Suppressor macrophage treated with lipopolysaccharide for 4 hours (primary cell): ENCODE measurements around the gene NUP153.
A peak's percentile ranks its signal among the peaks of the same experiment; 100 is the strongest.
"Not testable (repeated sequence)": the region's sequence is repeated elsewhere in the genome, so short reads cannot be mapped to it uniquely, and the experiment has no call there.

Source experiments
- DNase-seq: peaks from one replicate; pipeline ENCODE4 v3.0.0-alpha.2; 2020

The NUP153 gene

DNA sequence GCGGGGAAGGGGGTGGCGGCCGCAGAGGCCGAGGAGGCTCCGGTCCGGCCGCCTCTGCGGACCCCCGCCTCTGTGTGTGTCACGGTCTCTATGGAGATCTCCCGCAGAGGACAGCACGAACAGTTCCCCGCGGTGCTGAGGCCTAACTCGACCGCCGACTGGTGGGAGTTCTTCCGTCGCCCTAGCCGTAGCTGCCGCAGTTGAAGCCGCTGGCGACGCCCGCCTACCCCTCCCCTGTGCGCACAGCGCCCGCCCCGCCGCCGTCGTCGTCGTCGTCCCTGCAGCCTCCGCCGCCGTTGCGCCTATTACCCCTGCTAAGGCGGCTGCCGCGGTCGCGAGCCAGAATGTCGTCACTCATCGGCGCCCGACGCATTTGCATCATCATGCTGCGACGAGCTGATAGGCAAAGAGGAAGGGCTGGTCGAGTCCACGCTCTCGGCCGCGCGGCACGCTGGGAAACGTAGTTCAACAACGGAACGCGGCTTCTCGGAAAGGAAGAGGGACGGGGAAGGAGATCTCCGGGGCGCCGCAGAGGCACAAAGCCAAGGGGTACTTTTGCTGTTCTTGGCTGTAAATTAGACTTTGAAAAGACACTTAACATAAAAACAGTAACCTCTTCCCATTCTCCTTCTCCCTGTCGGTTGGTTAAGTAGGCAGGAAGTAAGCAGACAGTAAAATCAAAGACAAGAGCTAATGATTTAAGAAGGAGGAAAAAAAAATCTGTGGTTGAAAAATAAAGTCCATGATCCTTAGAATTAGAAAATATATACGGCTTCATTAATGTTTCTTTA, at the start of gene NUP153:
TSS of gene NUP153 (minus strand) at position 346 of the 791 bp plus-strand sequence. CDS start 538 bp downstream, outside the sequence.
- DNase-seq, result peak; percentile 99

DNA sequence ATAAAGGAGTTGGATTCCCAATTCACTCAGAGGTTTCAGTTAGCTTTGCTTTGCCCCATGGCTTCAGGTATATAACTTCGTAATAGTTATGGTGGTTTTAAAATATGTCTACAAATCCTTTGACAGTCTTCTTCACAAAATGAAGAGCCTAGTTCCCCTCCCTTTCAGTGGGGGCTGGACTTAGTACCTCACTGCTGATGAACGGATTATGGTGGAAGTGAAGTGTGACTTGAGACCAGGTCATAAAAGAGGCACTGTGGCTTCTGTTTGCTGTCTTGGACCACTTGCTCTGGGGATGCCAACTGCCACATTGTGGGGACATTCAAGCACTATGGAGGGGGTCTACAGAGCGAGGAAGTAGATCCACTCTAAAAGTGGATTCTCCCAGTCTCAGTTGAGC, 47.5 kb upstream of the NUP153 start:
- no peak for DNase-seq

DNA sequence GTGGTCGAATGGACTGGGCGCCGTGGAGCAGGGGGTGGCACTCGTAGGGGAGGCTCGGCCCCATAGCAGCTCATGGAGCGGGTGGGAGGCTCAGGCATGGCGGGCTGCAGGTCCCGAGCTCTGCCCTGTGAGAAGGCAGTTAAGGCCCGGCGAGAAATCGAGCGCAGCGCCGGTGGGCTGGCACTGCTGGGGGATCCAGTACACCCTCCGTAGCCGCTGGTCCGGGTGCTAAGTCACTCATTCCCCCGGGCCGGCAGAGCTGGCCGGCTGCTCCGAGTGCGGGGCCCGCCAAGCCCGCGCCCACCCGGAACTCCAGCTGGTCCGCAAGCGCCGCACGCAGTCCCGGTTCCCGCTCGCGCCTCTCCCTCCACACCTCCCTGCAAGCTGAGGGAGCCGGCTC, 38.6 kb upstream of the NUP153 start:
- DNase-seq, result not testable (repeated sequence)

DNA sequence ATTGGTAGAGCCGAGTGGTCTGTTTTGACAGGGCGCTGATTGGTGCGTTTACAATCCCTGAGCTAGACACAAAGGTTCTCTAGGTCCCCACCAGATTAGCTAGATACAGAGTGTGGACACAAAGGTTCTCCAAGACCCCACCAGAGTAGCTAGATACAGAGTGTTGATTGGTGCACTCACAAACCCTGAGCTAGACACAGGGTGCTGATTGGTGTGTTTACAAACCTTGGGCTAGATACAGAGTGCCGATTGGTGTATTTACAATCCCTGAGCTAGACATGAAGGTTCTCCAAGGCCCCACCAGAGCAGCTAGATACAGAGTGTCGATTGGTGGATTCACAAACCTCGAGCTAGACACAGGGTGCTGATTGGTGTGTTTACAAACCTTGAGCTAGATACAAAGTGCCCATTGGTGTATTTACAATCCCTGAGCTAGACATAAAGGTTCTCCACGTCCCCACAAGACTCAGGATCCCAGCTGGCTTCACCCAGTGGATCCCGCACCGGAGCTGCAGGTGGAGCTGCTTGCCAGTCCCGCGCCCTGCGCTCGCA, 38.1 kb upstream of the NUP153 start:
- DNase-seq, result not testable (repeated sequence)

DNA sequence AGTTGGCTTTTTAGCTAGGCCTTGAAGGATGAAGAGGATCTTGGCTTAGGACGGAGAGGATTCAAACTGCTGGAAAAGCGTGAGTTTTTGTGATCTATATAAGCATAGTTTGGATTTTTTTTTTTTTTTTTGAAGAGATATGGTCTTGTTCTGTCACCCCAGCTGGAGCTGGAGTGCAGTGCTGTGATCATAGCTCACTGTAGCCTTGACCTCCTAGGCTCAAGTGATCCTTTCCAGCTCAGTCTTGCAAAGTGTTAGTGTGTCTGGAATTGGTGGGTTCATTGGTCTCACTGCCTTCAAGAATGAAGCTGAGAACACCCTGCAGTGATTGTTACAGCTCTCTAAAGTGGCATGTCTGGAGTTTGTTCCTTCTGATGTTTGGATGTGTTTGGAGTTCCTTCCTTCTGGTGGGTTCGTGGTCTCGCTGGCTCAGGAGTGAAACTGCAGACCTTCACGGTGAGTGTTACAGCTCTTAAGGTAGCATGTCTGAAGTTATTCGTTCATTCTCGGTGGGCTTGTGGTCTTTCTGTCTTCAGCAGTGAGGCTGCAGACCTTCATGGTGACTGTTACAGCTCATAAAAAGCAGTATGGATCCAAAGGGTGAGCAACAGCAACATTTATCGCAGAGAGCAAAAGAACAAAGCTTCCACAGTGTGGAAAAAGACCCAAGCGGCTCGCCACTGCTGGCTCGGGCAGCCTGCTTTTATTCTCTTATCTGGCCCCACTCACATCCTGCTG, 37.5 kb upstream of the NUP153 start:
- DNase-seq, result no peak

DNA sequence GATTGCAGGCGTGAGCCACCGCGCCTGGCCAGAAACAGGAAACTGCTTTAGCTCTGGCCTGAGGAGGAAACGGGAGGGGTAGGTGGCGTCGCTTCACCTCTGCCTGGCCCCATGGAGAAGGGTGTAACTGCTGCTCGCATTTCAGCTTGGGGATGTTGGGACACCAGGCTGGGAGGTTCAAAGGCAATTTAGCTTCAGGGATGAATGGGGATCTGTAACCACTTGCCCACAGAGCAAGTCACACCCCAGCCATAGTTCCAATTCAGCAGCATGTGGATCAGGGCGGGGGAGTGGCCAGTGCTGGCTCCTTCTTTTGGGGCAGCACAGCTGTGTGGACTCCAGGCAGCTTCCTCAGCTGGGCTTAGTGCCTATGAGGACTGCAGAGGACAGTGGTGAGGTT, 34.8 kb upstream of the NUP153 start:
- DNase-seq, result no peak

DNA sequence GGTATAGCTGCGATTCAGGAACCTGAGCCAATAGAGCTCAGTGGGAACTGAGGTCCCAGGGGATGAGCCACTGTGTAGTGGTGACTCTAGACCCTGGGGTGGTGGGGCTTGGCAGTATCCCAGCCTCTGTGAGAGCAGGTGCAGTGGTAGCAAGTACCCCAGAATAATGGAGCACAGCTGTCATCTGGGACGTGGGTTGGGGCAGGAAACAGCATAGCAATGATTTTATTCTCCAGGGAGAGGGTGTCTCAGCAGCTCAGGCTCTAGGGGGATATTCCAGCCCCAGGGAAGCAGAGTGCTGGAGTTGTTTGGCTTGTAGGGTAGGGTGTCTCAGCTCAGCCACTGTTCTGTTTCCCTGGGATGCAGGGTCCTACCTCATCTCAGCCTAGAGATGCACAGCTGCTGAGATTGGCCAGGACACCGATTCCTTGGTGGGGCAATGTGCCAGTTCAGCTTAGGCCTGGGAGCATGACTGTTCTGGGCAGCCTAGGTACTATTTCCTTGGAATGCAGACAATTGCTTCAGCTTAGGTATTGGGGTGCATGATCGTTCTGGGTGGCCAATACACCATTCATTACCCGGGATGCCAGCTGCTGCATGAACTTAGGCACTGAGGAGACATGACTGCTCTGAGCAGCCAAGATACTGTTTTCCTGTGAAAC, 34.0 kb upstream of the NUP153 start:
- DNase-seq, result no peak

DNA sequence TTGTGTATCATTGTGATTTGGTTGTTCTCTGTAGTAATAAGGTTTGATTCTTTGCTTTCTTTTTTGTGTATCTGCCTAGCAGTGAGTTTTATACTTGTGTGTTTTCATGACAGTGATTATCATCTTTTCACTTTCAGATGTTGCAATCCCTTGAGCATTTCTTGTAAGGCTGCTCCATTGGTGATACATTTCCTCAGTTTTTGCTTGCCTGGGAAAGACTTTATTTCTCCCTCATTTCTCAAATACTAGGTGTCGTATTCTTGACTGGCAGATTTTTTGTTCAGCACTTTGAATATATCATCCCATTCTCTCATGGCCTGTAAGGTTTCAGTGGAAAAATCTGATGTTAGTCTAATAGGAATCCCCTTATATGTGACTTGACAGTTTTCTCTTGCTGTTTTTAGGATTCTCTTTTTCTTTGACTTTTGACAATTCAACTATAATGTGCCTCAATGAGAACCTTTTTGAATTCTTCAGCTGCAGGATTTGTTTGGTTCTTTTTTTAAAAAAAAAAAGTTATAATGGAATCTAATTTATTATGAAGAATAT, 31.1 kb upstream of the NUP153 start:
- DNase-seq, result no peak

DNA sequence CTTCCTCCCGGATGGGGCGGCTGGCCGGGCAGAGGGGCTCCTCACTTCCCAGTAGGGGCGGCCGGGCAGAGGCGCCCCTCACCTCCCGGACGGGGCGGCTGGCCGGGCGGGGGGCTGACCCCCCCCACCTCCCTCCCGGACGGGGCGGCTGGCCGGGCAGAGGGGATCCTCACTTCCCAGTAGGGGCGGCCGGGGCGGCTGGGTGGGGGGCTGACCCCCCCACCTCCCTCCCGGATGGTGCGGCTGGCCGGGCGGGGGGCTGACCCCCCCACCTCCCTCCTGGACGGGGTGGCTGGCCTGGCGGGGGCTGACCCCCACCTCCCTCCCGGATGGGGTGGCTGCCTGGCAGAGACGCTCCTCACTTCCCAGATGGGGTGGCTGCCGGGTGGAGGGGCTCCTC, 28.6 kb upstream of the NUP153 start:
- DNase-seq, result not testable (repeated sequence)

DNA sequence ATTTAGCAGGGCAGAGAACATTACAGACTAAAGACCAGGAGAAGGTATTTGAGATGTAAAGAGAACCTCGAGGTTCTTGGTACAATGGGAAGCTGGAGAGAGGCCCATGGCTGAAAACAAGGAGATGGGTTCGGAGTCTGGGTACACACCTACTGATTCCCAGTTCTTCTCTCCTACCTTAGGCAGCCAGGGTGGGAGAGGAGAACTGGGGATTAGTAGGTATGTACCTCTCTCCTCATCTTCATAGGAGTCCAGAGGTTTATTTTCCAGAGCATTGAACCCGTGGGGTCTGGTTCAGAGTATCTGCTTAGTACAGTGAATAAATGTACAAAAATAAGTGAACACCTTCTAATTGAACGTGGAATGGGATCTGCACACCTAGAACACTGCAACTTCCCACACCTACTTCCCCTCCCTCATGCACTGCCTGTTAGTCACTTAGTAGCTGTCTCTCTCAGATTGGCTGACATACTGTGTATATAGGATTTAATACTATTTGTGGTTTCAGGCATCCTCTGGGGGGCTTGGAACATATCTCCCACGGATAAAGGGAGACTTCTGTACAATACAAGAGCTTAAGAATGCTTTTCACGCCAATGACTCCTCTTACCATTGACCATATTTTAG, 23.5 kb upstream of the NUP153 start:
- DNase-seq, result no peak

DNA sequence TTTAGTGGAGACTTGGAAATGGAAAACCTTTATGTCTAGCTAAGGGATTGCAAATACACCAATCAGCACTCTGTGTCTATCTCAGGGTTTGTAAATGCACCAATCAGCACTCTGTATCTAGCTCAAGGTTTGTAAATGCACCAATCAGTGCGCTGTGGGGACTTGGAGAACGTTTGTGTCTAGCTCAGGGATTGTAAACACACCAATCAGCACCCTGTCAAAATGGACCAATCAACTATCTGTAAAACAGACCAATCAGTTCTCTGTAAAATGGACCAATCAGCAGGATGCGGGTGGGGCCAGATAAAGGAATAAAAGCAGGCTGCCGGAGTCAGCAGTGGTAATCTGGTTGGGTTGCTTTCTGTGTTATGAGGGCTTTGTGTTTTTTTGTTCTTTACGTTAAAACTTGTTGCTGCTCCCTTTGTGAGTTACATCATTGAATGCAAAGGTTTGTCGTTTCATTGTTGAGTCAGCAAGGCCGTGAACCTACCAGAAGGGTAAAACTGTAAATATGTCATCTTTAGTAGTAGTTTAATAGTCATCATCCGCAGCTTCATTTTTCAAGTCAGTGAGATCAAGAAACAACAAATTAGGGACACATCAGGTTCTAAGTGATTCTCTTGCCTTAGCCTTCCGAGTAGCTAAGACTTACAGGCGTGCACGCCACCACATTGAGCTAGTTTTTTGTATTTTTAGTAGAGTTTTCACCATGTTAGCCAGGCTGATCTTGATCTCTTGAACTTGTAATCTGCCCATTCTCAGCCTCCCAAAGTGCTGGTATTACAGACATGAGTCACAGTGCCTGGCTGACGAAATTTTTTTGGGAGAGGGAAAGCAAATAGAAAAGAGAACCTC, 22.7 kb upstream of the NUP153 start:
- DNase-seq, result no peak

DNA sequence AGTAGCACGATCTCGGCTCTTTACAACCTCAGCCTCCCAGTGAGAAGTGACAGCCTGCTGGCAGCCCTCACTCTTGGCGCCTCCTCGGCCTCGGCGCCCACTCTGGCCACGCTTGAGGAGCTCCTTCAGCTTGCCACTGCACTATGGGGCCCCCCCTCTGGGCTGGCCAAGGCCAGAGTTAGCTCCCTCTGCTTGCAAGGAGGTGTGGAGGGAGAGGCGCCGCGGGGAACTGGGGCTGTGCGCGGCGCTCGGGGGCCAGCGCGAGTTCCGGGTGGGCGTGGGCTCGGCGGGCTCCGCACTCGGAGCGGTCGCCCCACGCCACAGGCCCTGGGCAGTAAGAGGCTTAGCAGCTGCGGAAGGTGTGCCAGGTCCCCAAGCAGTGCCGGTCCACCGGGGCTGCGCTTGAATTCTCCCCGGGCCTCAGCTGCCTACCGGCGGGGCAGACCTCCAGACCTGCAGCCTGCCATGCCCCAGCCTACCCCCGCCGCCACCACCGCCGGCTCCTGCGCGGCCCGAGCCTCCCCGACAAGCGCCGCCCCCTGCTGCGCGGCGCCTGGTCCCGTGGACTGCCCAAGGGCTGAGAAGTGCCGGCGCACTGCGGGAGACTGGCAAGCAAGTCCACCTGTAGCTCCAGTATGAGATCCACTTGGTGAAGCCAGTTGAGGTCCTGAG, 22.0 kb upstream of the NUP153 start:
- DNase-seq, result no peak

DNA sequence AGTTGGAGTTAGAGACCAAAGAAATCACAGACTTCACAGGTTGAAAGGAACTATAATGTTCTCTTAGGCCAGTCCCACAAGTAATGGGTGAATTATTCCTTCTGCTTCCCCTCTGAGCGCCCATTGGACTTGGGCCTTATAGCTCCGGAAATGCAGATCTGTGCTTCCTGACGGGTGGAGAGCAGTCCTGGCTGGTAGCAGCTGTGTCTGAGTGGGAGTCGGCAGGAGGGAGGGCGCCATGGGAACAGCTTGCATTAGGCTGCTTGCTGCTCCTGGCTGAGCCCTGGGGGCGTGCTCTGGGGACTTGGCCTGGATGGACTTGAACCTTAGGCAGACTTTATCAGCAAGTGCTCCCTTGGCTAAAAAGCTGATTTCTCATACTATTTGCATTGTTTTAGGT, 18.4 kb upstream of the NUP153 start:
- DNase-seq, result no peak

DNA sequence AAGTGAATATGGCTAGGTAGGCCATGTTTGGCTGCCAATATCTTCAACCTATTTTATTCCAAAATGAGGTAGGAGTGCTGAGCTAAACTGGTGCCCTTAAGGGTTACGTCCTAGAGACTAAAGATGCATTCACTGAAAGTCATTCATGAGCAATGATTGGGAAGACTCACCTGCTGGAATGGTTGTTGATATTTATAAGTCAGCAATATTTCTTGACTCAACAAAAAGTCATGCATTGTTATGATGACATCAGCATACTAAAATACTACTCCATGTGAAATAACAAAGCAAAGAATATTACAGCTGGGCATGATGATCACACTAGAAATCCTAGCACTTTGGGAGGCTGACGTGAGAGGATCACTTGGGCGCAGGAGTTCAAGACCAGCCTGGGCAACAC, 17.6 kb upstream of the NUP153 start:
- DNase-seq, result no peak

DNA sequence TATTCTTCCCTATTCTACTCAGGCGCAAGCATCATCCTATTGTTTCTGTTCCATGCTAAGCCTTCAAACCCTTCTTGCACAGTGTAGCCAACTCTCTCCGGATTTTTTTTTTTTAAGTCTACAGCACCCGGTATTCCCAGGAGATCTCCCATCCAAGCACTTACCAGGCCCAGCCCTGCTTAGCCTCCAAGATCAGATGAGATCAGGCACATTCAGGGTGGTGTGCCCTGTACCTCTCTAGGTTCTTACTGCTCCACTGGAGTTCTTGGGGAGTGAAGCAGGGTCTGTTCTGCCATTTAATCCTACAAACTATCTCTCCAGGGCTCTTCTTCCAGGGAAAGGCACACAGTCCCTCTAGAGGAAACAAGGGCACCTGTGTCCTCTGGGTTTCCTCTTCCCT, 14.9 kb upstream of the NUP153 start:
- DNase-seq, result no peak

DNA sequence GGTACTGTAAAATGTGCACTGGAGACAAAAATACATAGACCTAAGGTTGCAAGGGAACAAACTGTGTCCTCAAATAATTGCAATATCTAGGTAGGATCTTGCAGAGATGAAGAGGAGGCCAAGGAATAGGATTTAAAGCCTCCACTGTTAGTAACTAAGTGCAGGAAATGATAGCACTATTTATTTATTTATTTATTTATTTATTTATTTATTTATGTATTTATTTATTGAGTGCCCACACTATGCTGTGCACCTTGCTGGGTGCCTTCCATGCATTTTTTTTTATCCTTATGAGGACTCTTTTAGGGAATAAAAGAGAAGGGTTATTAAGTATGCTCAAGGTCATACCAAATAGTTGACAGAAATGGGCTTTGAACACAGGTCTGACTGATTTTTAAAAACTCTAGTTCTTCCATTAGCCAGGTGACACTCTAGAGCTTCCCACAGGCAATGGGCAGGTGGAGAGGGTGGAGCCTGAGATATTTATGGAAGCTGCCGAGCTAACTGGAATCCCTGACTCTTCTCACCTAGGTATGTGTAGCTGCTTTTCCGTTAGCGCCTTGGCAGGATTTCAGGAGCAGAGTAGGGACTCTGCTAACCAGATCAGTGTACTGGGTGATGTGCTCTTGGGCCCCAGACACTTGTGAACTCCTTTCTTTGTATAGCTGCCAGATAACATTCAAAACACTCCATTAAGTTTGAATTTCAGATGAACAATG, 12.8 kb upstream of the NUP153 start:
- no peak for DNase-seq

DNA sequence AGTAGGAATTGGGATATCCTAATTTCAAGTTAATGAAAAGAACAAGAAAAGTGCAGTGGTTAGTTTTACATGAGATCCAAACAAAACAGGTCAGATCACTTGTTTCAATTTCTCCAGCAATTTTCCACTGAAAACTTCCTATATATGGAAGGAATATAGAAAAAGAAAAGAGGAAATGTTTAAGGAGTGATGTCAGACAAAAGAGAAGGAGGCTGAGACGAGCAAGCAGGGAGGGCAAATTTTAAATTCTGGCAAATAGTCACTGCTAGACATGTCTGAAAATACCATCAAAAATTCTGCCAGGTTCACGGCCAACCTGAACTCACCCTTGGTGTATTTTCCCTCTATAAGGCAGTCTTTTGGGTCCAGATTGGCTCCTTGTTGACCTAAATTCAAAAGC, 9.5 kb upstream of the NUP153 start:
- no peak for DNase-seq

DNA sequence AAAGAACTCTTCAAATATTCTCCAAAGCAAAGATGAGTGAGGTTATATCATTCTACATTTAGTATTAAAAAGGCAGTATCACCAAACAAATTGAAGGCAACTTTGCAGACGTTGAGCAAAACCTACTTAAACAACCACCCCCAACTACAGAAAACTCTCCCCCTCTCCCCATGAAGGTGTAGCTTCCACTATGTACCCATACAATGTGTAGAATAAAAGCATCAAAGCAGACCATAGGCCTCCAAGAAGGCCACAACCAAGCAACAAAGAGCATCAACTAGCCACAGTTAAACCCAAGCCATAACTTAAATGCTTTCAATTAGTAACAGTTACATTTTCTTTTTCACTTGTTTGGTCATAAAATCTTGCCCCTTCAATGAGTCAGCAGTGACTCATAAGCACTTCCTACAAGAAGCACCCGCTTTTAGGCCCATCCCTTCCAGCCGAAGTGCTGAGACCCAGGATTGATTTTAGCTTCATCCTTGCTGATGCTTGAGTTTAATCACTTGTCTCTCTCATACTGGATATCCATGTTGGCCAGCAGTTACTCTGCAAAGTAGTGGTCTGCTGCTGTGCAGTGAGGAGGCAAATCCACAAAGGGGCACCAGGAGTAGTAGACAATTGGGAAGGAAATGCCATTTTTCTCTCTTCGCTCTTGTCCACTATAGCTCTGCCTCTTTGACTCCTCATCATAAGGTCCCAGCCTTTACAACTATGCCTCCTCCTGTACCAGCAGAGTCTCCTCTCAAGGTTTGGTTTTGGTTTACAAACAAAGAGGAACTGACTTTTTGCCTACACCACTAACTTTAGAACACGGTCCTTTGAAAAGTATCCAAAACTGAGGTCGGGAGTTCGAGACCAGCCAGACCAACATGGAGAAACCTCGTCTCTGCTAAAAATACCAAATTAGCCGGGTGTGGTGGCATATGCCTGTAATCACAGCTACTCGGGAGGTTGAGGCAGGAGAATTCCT, 8.4 kb upstream of the NUP153 start:
- DNase-seq, result peak; percentile 93

DNA sequence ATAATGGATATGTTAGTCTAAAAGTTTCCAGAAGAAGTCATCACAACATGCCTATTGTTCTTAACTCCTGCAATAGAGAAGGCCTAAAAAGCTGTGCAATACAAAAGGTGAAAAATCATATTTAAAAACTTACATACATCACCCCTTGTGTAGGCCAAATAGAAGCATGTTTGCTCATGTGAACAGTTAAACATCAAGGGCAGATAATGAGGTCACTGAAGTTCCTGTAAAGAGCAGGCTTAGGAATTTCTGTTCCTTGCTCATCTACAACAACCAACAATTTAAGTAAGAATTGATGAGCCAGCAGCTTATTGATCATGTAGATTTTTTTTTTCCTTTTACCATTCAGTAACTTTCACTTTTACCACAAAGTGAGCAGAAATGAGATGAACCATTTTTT, 7.5 kb upstream of the NUP153 start:
- peak; percentile 74 for DNase-seq
